Mesendoderm (in vitro differentiated cells): ENCODE measurements around the gene NPTN.

Source experiments
- DNase-seq: peaks from one replicate; pipeline ENCODE4 v3.0.0; 2013
- H2AK5ac ChIP-seq: 2 replicates; pipeline ENCODE4 v1.6.1; 2013; ENCODE audit warnings: low read length, inconsistent platforms
- H2BK120ac ChIP-seq: 2 replicates; pipeline ENCODE4 v1.6.1; 2013; ENCODE audit warnings: low read depth, mild to moderate bottlenecking, low read length, moderate library complexity, mixed read lengths
- H2BK15ac ChIP-seq: replicated peaks from 2 replicates; pipeline ENCODE4 v1.6.1; 2013; ENCODE audit warnings: low read depth, mild to moderate bottlenecking, moderate library complexity
- H2BK5ac ChIP-seq: 2 replicates; pipeline ENCODE4 v1.6.1; 2013; ENCODE audit warnings: low read length, inconsistent platforms
- H3K18ac ChIP-seq: 2 replicates; pipeline ENCODE4 v1.6.1; 2013; ENCODE audit warnings: mild to moderate bottlenecking, low read length, mixed read lengths
- H3K23ac ChIP-seq: one replicate; pipeline ENCODE4 v1.6.1; 2013; ENCODE audit warnings: low read length
- H3K27ac ChIP-seq: 2 replicates; pipeline ENCODE4 v1.5.1; 2013; ENCODE audit warnings: low read depth, mild to moderate bottlenecking, inconsistent platforms, low read length, moderate library complexity
- H3K27me3 ChIP-seq: 2 replicates; pipeline ENCODE4 v1.6.1; 2013; ENCODE audit warnings: low read length, control low read depth, mild to moderate bottlenecking, inconsistent platforms; ENCODE audit not compliant: insufficient read depth, poor library complexity
- H3K36me3 ChIP-seq: 2 replicates; pipeline ENCODE4 v1.6.1; 2013; ENCODE audit warnings: low read length, inconsistent platforms; ENCODE audit not compliant: control insufficient read depth, insufficient read depth
- H3K4ac ChIP-seq: one replicate; pipeline ENCODE4 v1.6.1; 2013; ENCODE audit warnings: low read depth, mild to moderate bottlenecking, low read length, moderate library complexity
- H3K4me1 ChIP-seq: 2 replicates; pipeline ENCODE4 v1.6.1; 2013; ENCODE audit warnings: low read depth, low read length, inconsistent platforms; ENCODE audit not compliant: control insufficient read depth
- H3K4me2 ChIP-seq: 2 replicates; pipeline ENCODE4 v1.6.1; 2013; ENCODE audit warnings: low read length
- H3K4me3 ChIP-seq: 2 replicates; pipeline ENCODE4 v1.5.1; 2013; ENCODE audit warnings: mild to moderate bottlenecking, low read length
- H3K56ac ChIP-seq: one replicate; pipeline ENCODE4 v1.6.1; 2013; ENCODE audit warnings: low read length
- H3K79me1 ChIP-seq: 2 replicates; pipeline ENCODE4 v1.6.1; 2013; ENCODE audit warnings: low read length, inconsistent platforms
- H3K79me2 ChIP-seq: 2 replicates; pipeline ENCODE4 v1.6.1; 2013; ENCODE audit warnings: mild to moderate bottlenecking, low read length; ENCODE audit not compliant: control insufficient read depth, insufficient read depth
- H3K9ac ChIP-seq: 2 replicates; pipeline ENCODE4 v1.6.1; 2013; ENCODE audit warnings: low read length, inconsistent platforms
- H4K5ac ChIP-seq: one replicate; pipeline ENCODE4 v1.6.1; 2013; ENCODE audit warnings: low read length
- H4K8ac ChIP-seq: one replicate; pipeline ENCODE4 v1.6.1; 2013; ENCODE audit warnings: low read depth, mild to moderate bottlenecking, control low read depth, low read length, moderate library complexity
- WGBS: extraction: QIAGEN DNeasy Blood & Tissue Kit; methylation state at CpG from one replicate; pipeline ENCODE4 v1.1.7; 2013; ENCODE audit warnings: low lambda C conversion rate, missing lambda C conversion rate; ENCODE audit not compliant: insufficient coverage; ENCODE audit errors: extremely low coverage; 5-methylcytosine and 5-hydroxymethylcytosine counted together

NPTN gene

DNA sequence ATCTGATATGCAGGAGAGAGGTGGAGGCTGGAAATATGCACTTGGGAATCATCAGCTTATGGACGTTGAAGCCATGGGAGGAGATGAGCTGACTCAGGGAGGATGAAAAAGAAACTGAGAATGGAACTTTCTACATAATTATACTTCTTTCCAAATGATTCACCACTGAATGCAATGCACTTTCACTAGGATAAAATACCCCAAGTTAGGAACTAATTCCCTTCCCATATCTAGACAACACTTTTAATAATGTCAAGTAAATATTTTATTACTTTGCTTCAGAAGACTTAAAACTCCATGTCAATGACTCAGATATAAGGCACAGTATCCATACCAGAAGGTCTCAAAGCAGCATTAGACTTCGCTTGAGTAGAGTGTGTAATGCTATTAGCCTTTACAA is 24.2 kb downstream of the NPTN start:
- no CpG with 5 or more reads among the region's 2 CpGs for WGBS
- no peak overlapping the region for H4K8ac ChIP-seq
- H3K4ac ChIP-seq = no peak overlapping the region
- H3K27ac ChIP-seq = no peak overlapping the region
- H3K4me1 ChIP-seq = peaks cover 7% of the 10 kb centered on the region
- no peak overlapping the region for H3K4me3 ChIP-seq
- peaks cover 46% of the 10 kb centered on the region for H3K79me2 ChIP-seq
- no peak overlapping the region for H2BK120ac ChIP-seq
- no peak overlapping the region for H2BK15ac ChIP-seq
- no peak overlapping the region for H2AK5ac ChIP-seq
- no peak overlapping the region for H3K23ac ChIP-seq
- H4K5ac ChIP-seq = no peak overlapping the region
- H3K9ac ChIP-seq = no peak overlapping the region
- H2BK5ac ChIP-seq = no peak overlapping the region
- H3K27me3 ChIP-seq = no peaks in the 10 kb centered on the region
- peaks cover 18% of the 10 kb centered on the region for H3K79me1 ChIP-seq
- no peak for DNase-seq
- no peak overlapping the region for H3K4me2 ChIP-seq
- H3K56ac ChIP-seq = no peak overlapping the region
- no peak overlapping the region for H3K18ac ChIP-seq
- no peaks in the 10 kb centered on the region for H3K36me3 ChIP-seq

DNA sequence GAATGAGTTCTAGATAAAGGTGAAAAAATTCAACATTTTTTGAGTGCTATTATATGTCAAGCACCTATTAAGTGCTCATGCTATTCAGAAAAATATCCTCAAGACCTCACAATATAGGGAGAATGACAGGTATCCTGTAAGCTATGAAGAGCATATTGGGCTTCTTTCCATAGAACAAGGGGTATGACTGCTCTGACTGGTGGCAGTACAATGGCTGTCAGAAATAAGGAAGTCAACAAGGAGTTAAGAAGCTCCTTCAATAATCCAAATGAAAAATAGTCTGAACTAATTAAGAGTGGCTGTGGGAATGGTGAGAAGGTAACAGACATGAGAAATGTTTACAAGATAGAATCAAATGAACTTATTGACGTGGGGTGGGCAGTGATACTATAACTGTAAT is 24.7 kb downstream of the NPTN start:
- Histone ChIP-seq H3K9ac (no peak overlapping the region), H3K18ac (no peak overlapping the region), H4K8ac (no peak overlapping the region), H3K23ac (no peak overlapping the region), H3K79me1 (peaks cover 18% of the 10 kb centered on the region), H3K4me1 (peaks cover 7% of the 10 kb centered on the region), H2BK5ac (no peak overlapping the region), H3K4me3 (no peak overlapping the region), H3K36me3 (no peaks in the 10 kb centered on the region), H3K27ac (no peak overlapping the region), H3K56ac (no peak overlapping the region), H2AK5ac (no peak overlapping the region), H3K4ac (no peak overlapping the region), H3K79me2 (peaks cover 47% of the 10 kb centered on the region), H4K5ac (no peak overlapping the region), H2BK15ac (no peak overlapping the region), H2BK120ac (no peak overlapping the region), H3K4me2 (no peak overlapping the region), H3K27me3 (no peaks in the 10 kb centered on the region)
- no CpG with 5 or more reads among the region's 1 CpG for WGBS
- DNase-seq = no peak

DNA sequence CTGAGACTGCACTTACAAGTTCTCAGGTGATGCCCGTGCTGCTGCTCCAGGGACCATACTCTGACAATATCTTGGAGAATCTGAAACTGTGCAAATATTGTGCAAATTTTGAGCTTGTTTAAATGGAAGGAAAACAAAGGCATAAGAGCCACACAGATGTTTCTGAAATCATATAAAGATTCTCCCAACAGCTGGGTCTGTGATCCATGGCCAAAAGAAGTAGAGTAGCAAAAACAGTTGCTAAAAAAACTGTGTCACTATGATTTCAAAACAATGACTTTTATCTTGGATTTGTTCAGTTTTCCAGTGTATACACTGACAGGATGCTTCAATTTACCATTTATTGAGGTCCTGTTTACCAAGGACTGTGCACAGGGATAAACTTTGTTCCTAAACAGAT is 25.3 kb downstream of the NPTN start:
- H3K27me3 ChIP-seq = no peaks in the 10 kb centered on the region
- H3K79me2 ChIP-seq = peaks cover 46% of the 10 kb centered on the region
- no peak overlapping the region for H3K27ac ChIP-seq
- H2AK5ac ChIP-seq = no peak overlapping the region
- H3K18ac ChIP-seq = no peak overlapping the region
- no peaks in the 10 kb centered on the region for H3K36me3 ChIP-seq
- H3K4me1 ChIP-seq = peaks cover 9% of the 10 kb centered on the region
- WGBS = no CpG with 5 or more reads among the region's 1 CpG
- H3K9ac ChIP-seq = no peak overlapping the region
- no peak overlapping the region for H3K4ac ChIP-seq
- no peak overlapping the region for H2BK15ac ChIP-seq
- no peak overlapping the region for H3K4me2 ChIP-seq
- H3K56ac ChIP-seq = no peak overlapping the region
- H2BK5ac ChIP-seq = no peak overlapping the region
- H3K79me1 ChIP-seq = peaks cover 18% of the 10 kb centered on the region
- H3K23ac ChIP-seq = no peak overlapping the region
- no peak overlapping the region for H4K5ac ChIP-seq
- no peak overlapping the region for H4K8ac ChIP-seq
- no peak overlapping the region for H2BK120ac ChIP-seq
- no peak for DNase-seq
- no peak overlapping the region for H3K4me3 ChIP-seq

DNA sequence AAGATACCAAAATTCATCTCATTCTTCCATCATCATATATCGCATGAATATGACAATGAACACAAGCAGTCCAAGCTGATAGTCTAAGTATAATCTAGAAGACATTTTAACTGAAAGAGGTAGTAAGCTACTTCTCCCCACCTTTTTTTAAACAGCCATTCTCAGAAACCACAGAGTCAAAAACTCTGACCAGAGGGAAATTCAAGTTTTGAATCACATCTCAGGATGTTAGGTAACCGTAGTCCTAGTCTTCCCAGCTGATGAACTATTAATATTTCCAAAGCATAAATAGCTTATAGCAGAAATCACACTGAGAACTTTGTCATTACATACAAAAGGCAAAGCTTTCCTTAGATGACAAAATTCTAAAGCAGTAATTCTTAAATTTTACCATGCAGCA is 25.8 kb downstream of the NPTN start:
- Histone ChIP-seq H2AK5ac (no peak overlapping the region), H3K23ac (no peak overlapping the region), H3K79me2 (peaks cover 50% of the 10 kb centered on the region), H3K27me3 (no peaks in the 10 kb centered on the region), H2BK15ac (no peak overlapping the region), H3K4me1 (peaks cover 13% of the 10 kb centered on the region), H3K36me3 (no peaks in the 10 kb centered on the region), H4K8ac (no peak overlapping the region), H3K18ac (no peak overlapping the region), H3K4me3 (no peak overlapping the region), H3K4me2 (no peak overlapping the region), H2BK120ac (no peak overlapping the region), H2BK5ac (no peak overlapping the region), H4K5ac (no peak overlapping the region), H3K56ac (no peak overlapping the region), H3K4ac (no peak overlapping the region), H3K79me1 (peaks cover 20% of the 10 kb centered on the region), H3K9ac (no peak overlapping the region), H3K27ac (no peak overlapping the region)
- WGBS = no CpG with 5 or more reads among the region's 2 CpGs
- no peak for DNase-seq

DNA sequence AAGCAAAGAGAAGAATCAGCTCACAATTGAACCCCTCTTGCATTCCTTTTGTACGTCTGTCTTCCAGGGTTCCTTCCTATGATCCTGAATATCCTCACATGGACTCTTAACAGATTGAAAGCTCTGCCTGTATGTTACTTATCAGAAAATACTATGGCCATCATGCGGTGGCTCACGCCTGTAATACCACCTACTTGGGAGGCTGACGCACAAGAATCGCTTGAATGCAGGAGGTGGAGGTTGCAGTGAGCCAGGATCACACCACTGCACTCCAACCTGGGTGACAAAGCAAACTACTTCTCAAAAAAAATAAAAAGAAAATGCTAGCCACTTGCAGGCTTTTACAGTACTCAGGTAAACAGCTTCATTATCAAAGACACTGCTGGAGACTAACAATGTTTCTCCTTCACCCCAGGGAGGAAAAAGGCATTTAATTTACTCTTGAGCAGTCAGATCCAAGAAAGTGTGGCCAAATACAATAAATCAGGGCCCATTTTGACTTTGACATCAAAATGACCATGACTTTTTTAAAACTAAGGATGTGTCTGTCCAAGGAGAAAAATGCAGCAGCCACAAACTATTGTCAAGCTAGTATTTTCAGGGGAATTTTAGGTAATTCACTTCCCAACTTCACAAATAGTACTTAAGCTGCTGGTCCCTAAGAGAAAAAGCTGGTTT is 27.3 kb downstream of the NPTN start:
- H3K18ac ChIP-seq = no peak overlapping the region
- H2BK5ac ChIP-seq = no peak overlapping the region
- WGBS = no CpG with 5 or more reads among the region's 5 CpGs
- H3K4me3 ChIP-seq = no peak overlapping the region
- H3K36me3 ChIP-seq = no peaks in the 10 kb centered on the region
- peaks cover 26% of the 10 kb centered on the region for H3K79me1 ChIP-seq
- no peak overlapping the region for H3K4me2 ChIP-seq
- H2AK5ac ChIP-seq = no peak overlapping the region
- no peak overlapping the region for H4K8ac ChIP-seq
- no peaks in the 10 kb centered on the region for H3K27me3 ChIP-seq
- H3K79me2 ChIP-seq = peaks cover 58% of the 10 kb centered on the region
- H3K4me1 ChIP-seq = peaks cover 25% of the 10 kb centered on the region
- H3K23ac ChIP-seq = no peak overlapping the region
- H3K4ac ChIP-seq = no peak overlapping the region
- DNase-seq = no peak
- H3K27ac ChIP-seq = peak overlapping the region; percentile 36
- H3K9ac ChIP-seq = no peak overlapping the region
- H2BK15ac ChIP-seq = no peak overlapping the region
- H3K56ac ChIP-seq = no peak overlapping the region
- H4K5ac ChIP-seq = no peak overlapping the region
- no peak overlapping the region for H2BK120ac ChIP-seq

DNA sequence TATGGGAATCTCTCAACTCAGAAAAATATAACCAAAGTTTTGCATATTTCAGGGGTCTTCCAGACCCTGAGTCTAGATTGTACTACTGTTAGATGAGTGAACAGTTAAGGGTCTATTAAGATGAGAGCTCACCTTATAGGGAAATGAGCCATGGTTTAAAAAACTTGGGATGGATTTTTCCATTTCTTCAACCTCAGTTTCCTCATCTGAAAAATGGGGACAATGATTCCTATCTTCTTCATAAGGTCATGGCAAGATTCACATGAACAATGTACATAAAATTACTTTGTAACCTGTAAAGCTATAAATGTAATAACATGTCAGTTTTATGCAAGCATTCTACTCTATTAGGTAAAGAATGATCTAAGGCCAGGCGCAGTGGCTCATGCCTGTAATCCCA is 28.7 kb downstream of the NPTN start:
- H3K36me3 ChIP-seq = no peaks in the 10 kb centered on the region
- peaks cover 26% of the 10 kb centered on the region for H3K4me1 ChIP-seq
- H2BK120ac ChIP-seq = no peak overlapping the region
- H4K5ac ChIP-seq = no peak overlapping the region
- H2BK15ac ChIP-seq = no peak overlapping the region
- DNase-seq = no peak
- peaks cover 26% of the 10 kb centered on the region for H3K79me1 ChIP-seq
- H3K56ac ChIP-seq = no peak overlapping the region
- no peak overlapping the region for H3K4me2 ChIP-seq
- no peak overlapping the region for H3K23ac ChIP-seq
- H3K9ac ChIP-seq = no peak overlapping the region
- peaks cover 61% of the 10 kb centered on the region for H3K79me2 ChIP-seq
- H4K8ac ChIP-seq = no peak overlapping the region
- no peak overlapping the region for H2AK5ac ChIP-seq
- H3K27ac ChIP-seq = no peak overlapping the region
- no CpG with 5 or more reads among the region's 1 CpG for WGBS
- H3K4me3 ChIP-seq = no peak overlapping the region
- H3K18ac ChIP-seq = no peak overlapping the region
- no peak overlapping the region for H3K4ac ChIP-seq
- H2BK5ac ChIP-seq = no peak overlapping the region
- H3K27me3 ChIP-seq = no peaks in the 10 kb centered on the region
